H1 (cell line): Measurements from ENCODE around the gene SPHK1. TPM values are rescaled to one million over a fixed set of nuclear protein-coding genes. Genes with fewer than 3 reads are reported as not detected.

Experiments
- BRCA1 ChIP-seq: IDR thresholded peaks from 2 replicates; pipeline ENCODE4 v1.6.1; 2012; ENCODE audit warnings: low read depth, low read length, improper control_type of control experiment
- CHD7 ChIP-seq: fragments of 300-600 bp; sonication (generic); IDR thresholded peaks from 2 replicates; pipeline ENCODE4 v1.7.1; 2012; ENCODE audit warnings: low read length, moderate library complexity, mild to moderate bottlenecking, inconsistent platforms; ENCODE audit not compliant: insufficient replicate concordance
- JUN ChIP-seq: IDR thresholded peaks from 2 replicates; pipeline ENCODE4 v1.6.1; 2011; ENCODE audit warnings: low read depth, mild to moderate bottlenecking, improper control_type of control experiment, low read length
- JUND ChIP-seq: IDR thresholded peaks from 2 replicates; pipeline ENCODE4 v1.6.1; 2011; ENCODE audit warnings: mild to moderate bottlenecking, improper control_type of control experiment, low read length
- MAX ChIP-seq: IDR thresholded peaks from 2 replicates; pipeline ENCODE4 v1.6.1; 2012; ENCODE audit warnings: inconsistent platforms
- POLR2AphosphoS5 ChIP-seq: IDR thresholded peaks from 2 replicates; pipeline ENCODE4 v1.6.1; 2011; ENCODE audit warnings: low read depth, low read length
- POU5F1 ChIP-seq: IDR thresholded peaks from 2 replicates; pipeline ENCODE4 v1.6.1; 2011; ENCODE audit warnings: low read depth, mild to moderate bottlenecking, low read length, moderate library complexity
- RNF2 ChIP-seq: fragments of 200-900, 300-1000 bp; sonication (generic); IDR thresholded peaks from 2 replicates; pipeline ENCODE4 v1.7.1; 2016; ENCODE audit warnings: borderline replicate concordance, low read depth, mild to moderate bottlenecking, antibody characterized with exemption, low read length; ENCODE audit not compliant: poor library complexity, severe bottlenecking; ENCODE audit errors: missing control alignments
- SAP30 ChIP-seq: fragments of 300-600 bp; sonication (generic); IDR thresholded peaks from 2 replicates; pipeline ENCODE4 v1.7.1; 2012; ENCODE audit warnings: low read length, moderate library complexity, mild to moderate bottlenecking, inconsistent platforms; ENCODE audit not compliant: insufficient read depth, insufficient replicate concordance
- SP4 ChIP-seq: IDR thresholded peaks from 2 replicates; pipeline ENCODE4 v1.6.1; 2012; ENCODE audit warnings: low read length, inconsistent platforms
- TBP ChIP-seq: IDR thresholded peaks from 2 replicates; pipeline ENCODE4 v1.6.1; 2011; ENCODE audit warnings: low read depth, low read length, improper control_type of control experiment
- polyA plus RNA-seq, 7 experiments: library from polyadenylated mRNA; depleted of rRNA in 3 of 7; stranded (reverse) in 5 of 7; unstranded in 2 of 7; fragments of >200 nt in 5 of 7; fragments of 200-250 nt in 2 of 7; gene quantifications; 1 replicate in 5 of 7; 2 replicates in 1 of 7; 4 replicates in 1 of 7; pipeline versions ENCODE4 v1.2.1 to v1.2.3, GENCODE V29; 2011 to 2013; ENCODE audit warnings: missing spikeins in 2 of 7, mixed read lengths in 2 of 7
- total RNA-seq: library from RNA; stranded (reverse); fragmentation: NEBNext Ultra II Directional; extraction: Animal tissue kit (Norgen Biotek cat#: 25700); gene quantifications from 2 replicates; pipeline ENCODE4 v1.2.1, GENCODE V29; 2021

Gene SPHK1
- total and polyA plus RNA-seq, 2 of the 8 experiments (the other 6 are each of a cell fraction or from before 2014, with no cell fraction given) = 2.4 TPM

DNA sequence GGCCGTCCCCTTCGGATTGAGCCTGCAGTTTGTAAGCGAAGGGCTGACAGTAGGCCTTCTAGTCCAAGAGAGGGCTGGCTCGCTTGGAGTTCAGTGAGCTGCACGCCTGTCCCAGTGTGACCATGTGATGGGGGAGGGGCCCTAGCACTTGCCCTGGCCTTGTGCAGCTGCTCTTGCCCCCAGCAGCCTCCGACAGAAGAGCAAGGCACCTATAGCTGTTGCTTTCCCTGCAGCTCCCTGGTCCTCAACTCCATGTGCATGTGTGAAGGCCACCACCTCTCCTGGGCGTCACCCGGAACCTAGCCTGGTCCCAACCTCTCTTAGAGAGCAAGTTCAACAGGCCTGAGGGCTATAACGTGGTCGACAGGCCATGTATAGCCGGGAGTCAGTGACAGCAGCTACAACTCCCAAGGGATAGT, 5.6 kb downstream of the SPHK1 start (continued):
- TF ChIP-seq CHD7 = no peak
- TF ChIP-seq POLR2AphosphoS5 = no peak; the same call in 1 of the 2 replicates
- no peak for TF ChIP-seq JUN
- no peak for TF ChIP-seq TBP
- no peak for TF ChIP-seq BRCA1
- TF ChIP-seq SAP30 = no peak
- no peak for TF ChIP-seq MAX
- TF ChIP-seq JUND = no peak
- TF ChIP-seq RNF2 = no peak
- TF ChIP-seq SP4 = no peak
- TF ChIP-seq POU5F1 = no peak
